SU-DHL-6 (cell line): ENCODE results near the gene ZNF423.

Experiments
- CTCF ChIP-seq: fragments of 200-600 bp; sonication (generic); IDR thresholded peaks from one replicate; pipeline ENCODE4 v1.5.1; 2017; ENCODE audit warnings: antibody characterized with exemption, mild to moderate bottlenecking, low read length, moderate library complexity; ENCODE audit not compliant: insufficient read depth, poor library complexity, severe bottlenecking
- EZH2phosphoT487 ChIP-seq: fragments of 200-600 bp; sonication (generic), shearing (Covaris generic); conservative IDR thresholded peaks from 2 replicates; pipeline ENCODE4 v1.6.1; 2018; ENCODE audit warnings: mild to moderate bottlenecking, antibody characterized with exemption, low read length, moderate library complexity, mixed read lengths

- no peak for TF ChIP-seq CTCF
- no peak for TF ChIP-seq EZH2phosphoT487
Observed at GRCh38 chr16:49674351-49674851, 181.5 kb downstream of the ZNF423 start.
